PC-3 (cell line): ENCODE results near the gene ZNF710.

Experiments
- EZH2 ChIP-seq: fragments of 300-600 bp; sonication (generic); IDR thresholded peaks from one replicate; pipeline ENCODE4 v1.6.1; 2017; ENCODE audit warnings: antibody characterized with exemption, mild to moderate bottlenecking, low read length; ENCODE audit not compliant: unreplicated experiment
- TF ChIP-seq, protein P1 (sequence below): fragments of 300-600 bp; sonication (generic); conservative IDR thresholded peaks from 2 replicates; pipeline ENCODE4 v1.5.1; 2017; ENCODE audit warnings: antibody characterized with exemption, low read depth, mild to moderate bottlenecking, low read length

DNA sequence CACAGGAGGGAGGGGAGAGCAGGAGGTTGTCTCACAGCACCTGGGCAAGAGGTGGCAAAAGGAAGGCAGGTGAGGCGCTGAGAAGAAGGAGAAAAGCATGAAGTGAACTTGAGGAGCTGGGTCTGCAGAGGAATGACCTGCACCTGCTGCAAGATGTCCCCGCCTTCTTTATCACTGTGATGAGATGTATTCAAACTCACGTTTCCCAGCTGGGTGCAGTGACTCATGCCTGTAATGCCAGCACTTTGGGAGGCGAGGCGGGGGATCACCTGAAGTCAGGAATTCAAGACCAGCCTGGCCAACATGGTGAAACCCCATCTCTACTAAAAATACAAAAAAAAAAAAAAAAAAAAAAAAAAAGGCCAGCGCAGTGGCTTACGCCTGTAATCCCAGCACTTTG is 22.2 kb upstream of the ZNF710 start:
- TF ChIP-seq, protein P1, sequence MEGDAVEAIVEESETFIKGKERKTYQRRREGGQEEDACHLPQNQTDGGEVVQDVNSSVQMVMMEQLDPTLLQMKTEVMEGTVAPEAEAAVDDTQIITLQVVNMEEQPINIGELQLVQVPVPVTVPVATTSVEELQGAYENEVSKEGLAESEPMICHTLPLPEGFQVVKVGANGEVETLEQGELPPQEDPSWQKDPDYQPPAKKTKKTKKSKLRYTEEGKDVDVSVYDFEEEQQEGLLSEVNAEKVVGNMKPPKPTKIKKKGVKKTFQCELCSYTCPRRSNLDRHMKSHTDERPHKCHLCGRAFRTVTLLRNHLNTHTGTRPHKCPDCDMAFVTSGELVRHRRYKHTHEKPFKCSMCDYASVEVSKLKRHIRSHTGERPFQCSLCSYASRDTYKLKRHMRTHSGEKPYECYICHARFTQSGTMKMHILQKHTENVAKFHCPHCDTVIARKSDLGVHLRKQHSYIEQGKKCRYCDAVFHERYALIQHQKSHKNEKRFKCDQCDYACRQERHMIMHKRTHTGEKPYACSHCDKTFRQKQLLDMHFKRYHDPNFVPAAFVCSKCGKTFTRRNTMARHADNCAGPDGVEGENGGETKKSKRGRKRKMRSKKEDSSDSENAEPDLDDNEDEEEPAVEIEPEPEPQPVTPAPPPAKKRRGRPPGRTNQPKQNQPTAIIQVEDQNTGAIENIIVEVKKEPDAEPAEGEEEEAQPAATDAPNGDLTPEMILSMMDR = no peak
- no peak for TF ChIP-seq EZH2
